ENCODE results near the gene SLC39A10. TPM values are rescaled to one million over a fixed set of nuclear protein-coding genes. Genes with fewer than 3 reads are reported as not detected.
"Not testable (repeated sequence)": the region's sequence is repeated elsewhere in the genome, so short reads cannot be mapped to it uniquely, and the experiment has no call there.

Gene SLC39A10
- total RNA-seq, 1 donor = 57.8 TPM

- peak overlapping the region; percentile 79 for H3K4me3 ChIP-seq (ENCODE audit: low read depth, low read length)
- peak; percentile 88 for DNase-seq (ENCODE audit: low read depth)
- TF ChIP-seq CTCF (IDR thresholded peaks at IDR 0.05; ENCODE audit: insufficient read depth, low read length) = peak; percentile 79
These were observed 3.2 kb downstream of the SLC39A10 start for GRCh38 chr2:195659982-195660890.

- no peak for TF ChIP-seq CTCF (IDR thresholded peaks at IDR 0.05; ENCODE audit: insufficient read depth, low read length)
- no peak for DNase-seq (ENCODE audit: low read depth)
- H3K4me3 ChIP-seq (ENCODE audit: low read depth, low read length) = no peak overlapping the region
These were observed 5.1 kb downstream of the SLC39A10 start for GRCh38 chr2:195662138-195662537.

GRCh38 chr2:195663007-195663406, 6.0 kb downstream of the SLC39A10 start:
- TF ChIP-seq CTCF (IDR thresholded peaks at IDR 0.05; ENCODE audit: insufficient read depth, low read length) = no peak
- DNase-seq (ENCODE audit: low read depth) = no peak
- H3K4me3 ChIP-seq (ENCODE audit: low read depth, low read length) = no peak overlapping the region

- peak; percentile 30 for TF ChIP-seq CTCF (IDR thresholded peaks at IDR 0.05; ENCODE audit: insufficient read depth, low read length)
- no peak overlapping the region for H3K4me3 ChIP-seq (ENCODE audit: low read depth, low read length)
- DNase-seq (ENCODE audit: low read depth) = peak; percentile 51
These were observed 7.5 kb downstream of the SLC39A10 start for GRCh38 chr2:195664528-195664927.

GRCh38 chr2:195665153-195665552, 8.1 kb downstream of the SLC39A10 start:
- not testable (repeated sequence) for DNase-seq (ENCODE audit: low read depth); H3K4me3 ChIP-seq (ENCODE audit: low read depth, low read length)

GRCh38 chr2:195666113-195666712, 9.2 kb downstream of the SLC39A10 start:
- H3K4me3 ChIP-seq (ENCODE audit: low read depth, low read length) = no peak overlapping the region
- TF ChIP-seq CTCF (IDR thresholded peaks at IDR 0.05; ENCODE audit: insufficient read depth, low read length) = no peak
- no peak for DNase-seq (ENCODE audit: low read depth)

- H3K4me3 ChIP-seq (ENCODE audit: low read depth, low read length) = no peak overlapping the region
- DNase-seq (ENCODE audit: low read depth) = no peak
- TF ChIP-seq CTCF (IDR thresholded peaks at IDR 0.05; ENCODE audit: insufficient read depth, low read length) = no peak
These were observed 10.9 kb downstream of the SLC39A10 start for GRCh38 chr2:195667974-195668373.
